Stimulated activated CD8-positive, alpha-beta memory T cell treated with anti-CD3 and anti-CD28 coated beads, Interleukin-12 subunit alpha, Interleukin-12 subunit beta, amount 100 ng/mL, for 1 hour (primary cell): ENCODE data around the gene MYO9A.

Experiments
- DNase-seq: peaks from one replicate; pipeline ENCODE4 v3.0.0-alpha.2; 2020; ENCODE audit warnings: low read depth

The MYO9A gene

GRCh38 chr15:71782422-71783165 is 335.4 kb downstream of the MYO9A start:
- DNase-seq: no peak

GRCh38 chr15:71781965-71782265 is 336.0 kb downstream of the MYO9A start:
- no peak for DNase-seq

DNA sequence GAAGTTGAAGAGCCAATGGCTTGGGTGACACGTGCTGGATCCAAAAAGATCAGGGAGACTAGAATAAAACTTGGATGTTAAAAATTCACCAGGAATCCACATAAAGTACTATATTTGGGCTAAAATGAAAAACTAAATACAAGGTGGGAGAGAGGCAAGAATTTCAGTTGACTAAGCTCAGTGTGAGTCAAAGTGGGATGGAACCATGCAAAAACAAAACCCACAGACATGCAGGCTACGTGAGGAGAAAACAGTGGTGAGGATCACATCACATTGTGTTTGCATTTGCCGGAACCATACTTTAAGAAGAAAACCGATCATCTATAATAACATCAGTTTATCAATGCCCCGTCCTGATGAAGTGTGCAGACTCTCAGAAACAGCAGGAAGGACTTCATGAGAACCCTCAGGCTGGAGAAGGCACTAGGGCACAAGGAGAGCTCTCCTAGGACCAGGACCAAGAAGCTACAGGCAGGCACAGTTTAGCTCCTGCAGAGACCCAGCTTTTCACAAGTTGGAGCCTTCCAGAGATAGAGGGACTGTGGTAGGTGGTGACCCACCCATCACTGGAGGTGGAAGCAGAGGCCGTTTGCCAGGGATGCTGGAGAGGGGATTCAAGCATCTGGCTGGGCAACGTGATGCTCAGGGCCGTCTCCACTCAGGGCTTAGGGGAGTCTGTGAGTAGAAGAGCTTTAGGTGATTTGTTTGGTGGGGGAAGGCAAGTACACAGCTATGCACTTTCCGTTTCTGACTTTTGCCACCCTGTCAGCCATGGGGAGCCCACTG is 336.6 kb downstream of the MYO9A start:
- DNase-seq: no peak

- no peak for DNase-seq
These were observed 337.6 kb downstream of the MYO9A start for GRCh38 chr15:71780115-71780976.

- no peak for DNase-seq
These were observed 338.7 kb downstream of the MYO9A start for GRCh38 chr15:71779073-71779797.

- DNase-seq: no peak
These were observed 340.6 kb downstream of the MYO9A start for GRCh38 chr15:71777216-71777943.

GRCh38 chr15:71776304-71776703 is 341.6 kb downstream of the MYO9A start:
- DNase-seq: no peak

DNA sequence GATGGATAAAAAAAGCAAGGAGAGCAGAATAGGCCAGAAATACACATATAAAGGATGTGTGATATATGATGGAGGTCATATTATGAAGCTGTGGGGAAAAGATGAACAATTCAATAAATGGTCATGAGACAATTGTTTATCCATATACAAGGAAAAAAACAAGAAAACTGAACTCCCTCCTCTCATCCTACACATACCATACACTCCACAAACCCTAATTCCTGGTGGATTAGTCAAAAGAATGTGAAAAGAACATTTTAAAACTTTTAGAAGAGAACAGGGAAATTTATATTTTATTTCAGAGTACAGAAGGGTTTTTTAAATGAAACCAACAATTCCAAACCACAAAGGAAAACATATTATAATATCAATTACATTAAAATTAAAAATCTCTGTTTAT is 342.1 kb downstream of the MYO9A start:
- DNase-seq: no peak

- DNase-seq: no peak
These were observed 344.6 kb downstream of the MYO9A start for GRCh38 chr15:71773206-71773859.
